AG09309 (cell line): ENCODE data around the gene ABCD1.

Experiments used
- DNase-seq: peaks from one replicate; pipeline ENCODE4 v3.0.0-alpha.2; 2010; ENCODE audit warnings: low read depth
- H3K4me3 ChIP-seq: 2 replicates; pipeline ENCODE4 v1.5.1; 2011; ENCODE audit warnings: mild to moderate bottlenecking, low read depth, low read length, moderate library complexity; ENCODE audit not compliant: control insufficient read depth
- CTCF ChIP-seq: IDR thresholded peaks from 2 replicates; pipeline ENCODE4 v1.5.1; 2011; ENCODE audit warnings: mild to moderate bottlenecking, low read depth, low read length, inconsistent platforms; ENCODE audit not compliant: insufficient read depth, control insufficient read depth; ENCODE audit errors: missing control alignments

ABCD1 gene

GRCh38 chrX:153686711-153687110, 37.9 kb upstream of the ABCD1 start:
- TF ChIP-seq CTCF = no peak
- no peak overlapping the region for H3K4me3 ChIP-seq
- DNase-seq = no peak

- no peak for DNase-seq
- peak within 1 kb of the TSS; percentile 32 for H3K4me3 ChIP-seq
- no peak for TF ChIP-seq CTCF
These were observed 37.3 kb upstream of the ABCD1 start, which contains the start of gene SLC6A8 for GRCh38 chrX:153687121-153688039. TSS of gene SLC6A8 (plus strand) at chrX:153687926. CDS start at chrX:153688575, 649 bp downstream.

GRCh38 chrX:153688071-153688470, 36.6 kb upstream of the ABCD1 start:
- no peak overlapping the region; the same call in 1 of the 2 replicates for H3K4me3 ChIP-seq

GRCh38 chrX:153688506-153688905, 36.1 kb upstream of the ABCD1 start:
- DNase-seq = no peak
- H3K4me3 ChIP-seq = peak overlapping the region; percentile 32
- TF ChIP-seq CTCF = no peak

More at GRCh38 chrX:153688071-153688470, 36.6 kb upstream of the ABCD1 start:
- no peak for DNase-seq
- TF ChIP-seq CTCF = no peak

- H3K4me3 ChIP-seq = peak overlapping the region; percentile 33
- no peak for DNase-seq
- TF ChIP-seq CTCF = no peak
These were observed 35.6 kb upstream of the ABCD1 start for GRCh38 chrX:153688911-153689590.

- peak overlapping the region; percentile 2 for H3K4me3 ChIP-seq
- no peak for TF ChIP-seq CTCF
- no peak for DNase-seq
These were observed 34.8 kb upstream of the ABCD1 start for GRCh38 chrX:153689654-153690465.
